HUDEP-2 (cell line): ENCODE measurements around the gene CUBN.

Experiments
- DNase-seq, 76 experiments: peaks; one replicate each; lab custom pipeline; 2025; ENCODE audit not compliant: unreplicated experiment in 76 of 76; lab: John Stamatoyannopoulos, UW

The CUBN gene

GRCh38 chr10:16893664-16894063 lies 235.9 kb downstream of the CUBN start:
- no peak for DNase-seq

- peak in 6 of 76 experiments; percentile 1 to 39 (median 8) for DNase-seq
These were observed 238.0 kb downstream of the CUBN start for GRCh38 chr10:16891375-16892313.

GRCh38 chr10:16890691-16891090 lies 238.9 kb downstream of the CUBN start:
- no peak for DNase-seq

- DNase-seq: no peak
These were observed 242.0 kb downstream of the CUBN start for GRCh38 chr10:16887565-16887964.

GRCh38 chr10:16886031-16886430 lies 243.6 kb downstream of the CUBN start:
- DNase-seq: no peak

- DNase-seq: no peak
These were observed 245.1 kb downstream of the CUBN start for GRCh38 chr10:16884497-16884896.

GRCh38 chr10:16883084-16883483 lies 246.5 kb downstream of the CUBN start:
- no peak for DNase-seq

- no peak for DNase-seq
These were observed 259.3 kb downstream of the CUBN start for GRCh38 chr10:16870331-16870730.

- DNase-seq: no peak
These were observed 261.6 kb downstream of the CUBN start for GRCh38 chr10:16867990-16868389.

GRCh38 chr10:16867556-16867955 lies 262.1 kb downstream of the CUBN start:
- DNase-seq: no peak

- DNase-seq: no peak
These were observed 262.9 kb downstream of the CUBN start for GRCh38 chr10:16866541-16867275.

- DNase-seq: no peak
These were observed 263.8 kb downstream of the CUBN start for GRCh38 chr10:16865766-16866165.

GRCh38 chr10:16863766-16864165 lies 265.8 kb downstream of the CUBN start:
- no peak for DNase-seq

- DNase-seq: no peak
These were observed 272.2 kb downstream of the CUBN start for GRCh38 chr10:16857419-16857818.

GRCh38 chr10:16856567-16856966 lies 273.0 kb downstream of the CUBN start:
- DNase-seq: no peak

GRCh38 chr10:16856092-16856491 lies 273.5 kb downstream of the CUBN start:
- DNase-seq: no peak

- DNase-seq: no peak
These were observed 275.0 kb downstream of the CUBN start for GRCh38 chr10:16854623-16855022.

- no peak for DNase-seq
These were observed 275.8 kb downstream of the CUBN start for GRCh38 chr10:16853809-16854208.

GRCh38 chr10:16853201-16853600 lies 276.4 kb downstream of the CUBN start:
- peak in 3 of 76 experiments; percentile 2 to 28 (median 8) for DNase-seq

- DNase-seq: no peak
These were observed 277.0 kb downstream of the CUBN start for GRCh38 chr10:16852624-16853023.

- no peak for DNase-seq
These were observed 281.0 kb downstream of the CUBN start for GRCh38 chr10:16848562-16849154.
